HCEC 1CT (cell line): ENCODE measurements around the gene RAB40A.

ENCODE experiments used
- DNase-seq: peaks from one replicate; pipeline ENCODE4 v3.0.0-alpha.2; 2017

The RAB40A gene

GRCh38 chrX:103519389-103519788 lies at the start of gene RAB40A:
Gene RAB40A, minus strand, starts transcription at chrX:103519489. Its CDS starts 18,733 bp downstream, at chrX:103500756.
- no peak for DNase-seq

- peak; percentile 65 for DNase-seq
These were observed 46.5 kb upstream of the RAB40A start for GRCh38 chrX:103565752-103566151.

- no peak for DNase-seq
These were observed 45.9 kb upstream of the RAB40A start for GRCh38 chrX:103565197-103565596.

GRCh38 chrX:103562801-103563200 lies 43.5 kb upstream of the RAB40A start:
- peak; percentile 26 for DNase-seq

GRCh38 chrX:103560256-103560655 lies 41.0 kb upstream of the RAB40A start:
- no peak for DNase-seq

- no peak for DNase-seq
These were observed 37.8 kb upstream of the RAB40A start for GRCh38 chrX:103556963-103557612.

GRCh38 chrX:103554687-103555424 lies 35.6 kb upstream of the RAB40A start:
- peak; percentile 59 for DNase-seq

GRCh38 chrX:103552236-103552635 lies 32.9 kb upstream of the RAB40A start:
- no peak for DNase-seq

GRCh38 chrX:103550415-103551051 lies 31.2 kb upstream of the RAB40A start:
- no peak for DNase-seq

GRCh38 chrX:103549916-103550315 lies 30.6 kb upstream of the RAB40A start:
- DNase-seq = no peak

- peak; percentile 58 for DNase-seq
These were observed 20.9 kb upstream of the RAB40A start for GRCh38 chrX:103540145-103540544.

- DNase-seq = no peak
These were observed 20.4 kb upstream of the RAB40A start for GRCh38 chrX:103539695-103540094.

- DNase-seq = peak; percentile 69
These were observed 19.4 kb upstream of the RAB40A start for GRCh38 chrX:103538728-103539127.

- no peak for DNase-seq
These were observed 18.6 kb upstream of the RAB40A start for GRCh38 chrX:103537871-103538387.

- no peak for DNase-seq
These were observed 17.4 kb upstream of the RAB40A start for GRCh38 chrX:103536732-103537131.

GRCh38 chrX:103536071-103536470 lies 16.8 kb upstream of the RAB40A start:
- DNase-seq = peak; percentile 47

GRCh38 chrX:103535206-103535605 lies 15.9 kb upstream of the RAB40A start:
- no peak for DNase-seq

- peak; percentile 50 for DNase-seq
These were observed 14.4 kb upstream of the RAB40A start for GRCh38 chrX:103533511-103534216.

- DNase-seq = peak; percentile 87
These were observed 11.7 kb upstream of the RAB40A start for GRCh38 chrX:103531002-103531401.

- DNase-seq = no peak
These were observed 11.3 kb upstream of the RAB40A start for GRCh38 chrX:103530545-103530944.

GRCh38 chrX:103529550-103529949 lies 10.3 kb upstream of the RAB40A start:
- no peak for DNase-seq

- no peak for DNase-seq
These were observed 5.5 kb upstream of the RAB40A start for GRCh38 chrX:103524747-103525146.

- DNase-seq = no peak
These were observed 4.3 kb upstream of the RAB40A start for GRCh38 chrX:103523605-103524004.
